GM18951 (cell line): Measurements from ENCODE around the gene FAM47E.
"Not testable (repeated sequence)": the region's sequence is repeated elsewhere in the genome, so short reads cannot be mapped to it uniquely, and the experiment has no call there.

ENCODE experiments used
- POLR2A ChIP-seq: IDR thresholded peaks from 4 replicates; pipeline ENCODE4 v1.6.1; 2011; ENCODE audit warnings: mild to moderate bottlenecking; ENCODE audit not compliant: insufficient read length, insufficient read depth; ENCODE audit errors: extremely low read depth
- in situ Hi-C: fragments of 300-500 bp; cut with MboI; formaldehyde crosslinking; loops from one replicate; pipeline ENCODE4 v1.12.0; 2022; ENCODE audit warnings: low sequenced_read_pairs, mixed read lengths, inconsistent platforms; ENCODE audit not compliant: unreplicated experiment

The FAM47E gene

GRCh38 chr4:76280488-76281441, 29.2 kb downstream of the FAM47E start:
- no peak for TF ChIP-seq POLR2A
- in situ Hi-C loops, result no loop called here

GRCh38 chr4:76281594-76281993, 30.1 kb downstream of the FAM47E start:
- in situ Hi-C loops, result not testable (repeated sequence)

- in situ Hi-C loops, result no loop called here
- no peak for TF ChIP-seq POLR2A
Measured at GRCh38 chr4:76282941-76283689, 31.6 kb downstream of the FAM47E start.

- no peak for TF ChIP-seq POLR2A
- in situ Hi-C loops, result no loop called here
Measured at GRCh38 chr4:76283900-76284299, 32.4 kb downstream of the FAM47E start.

- in situ Hi-C loops, result not testable (repeated sequence)
Measured at GRCh38 chr4:76287811-76288210, 36.3 kb downstream of the FAM47E start.

- in situ Hi-C loops, result no loop called here
- no peak for TF ChIP-seq POLR2A
Measured at GRCh38 chr4:76292730-76293129, 41.2 kb downstream of the FAM47E start.

- TF ChIP-seq POLR2A, result no peak
- in situ Hi-C loops, result no loop called here
Measured at GRCh38 chr4:76293772-76294171, 42.3 kb downstream of the FAM47E start.

GRCh38 chr4:76296286-76296820, 44.8 kb downstream of the FAM47E start:
- no peak for TF ChIP-seq POLR2A
- in situ Hi-C loops, result no loop called here

GRCh38 chr4:76298227-76298626, 46.7 kb downstream of the FAM47E start:
- TF ChIP-seq POLR2A, result no peak
- in situ Hi-C loops, result no loop called here

- no peak for TF ChIP-seq POLR2A
- in situ Hi-C loops, result no loop called here
Measured at GRCh38 chr4:76300012-76300411, 48.5 kb downstream of the FAM47E start.

GRCh38 chr4:76301068-76301774, 49.7 kb downstream of the FAM47E start:
- in situ Hi-C loops, result no loop called here
- no peak for TF ChIP-seq POLR2A

- no peak for TF ChIP-seq POLR2A
- in situ Hi-C loops, result no loop called here
Measured at GRCh38 chr4:76301775-76302162, 50.2 kb downstream of the FAM47E start.

- in situ Hi-C loops, result no loop called here
- no peak for TF ChIP-seq POLR2A
Measured at GRCh38 chr4:76302826-76303438, 51.4 kb downstream of the FAM47E start.
